ES-I3 (cell line): ENCODE measurements around the gene CDH4.
"Not testable (repeated sequence)": the region's sequence is repeated elsewhere in the genome, so short reads cannot be mapped to it uniquely, and the experiment has no call there.

ENCODE experiments used
- H3K36me3 ChIP-seq: 2 replicates; pipeline ENCODE4 v1.6.1; 2013; ENCODE audit warnings: mild to moderate bottlenecking, low read length, control low read depth, moderate library complexity; ENCODE audit not compliant: insufficient read depth
- H3K4me1 ChIP-seq: 2 replicates; pipeline ENCODE4 v1.6.1; 2013; ENCODE audit warnings: mild to moderate bottlenecking, control low read depth, low read length; ENCODE audit not compliant: insufficient read depth
- H3K9ac ChIP-seq: 2 replicates; pipeline ENCODE4 v1.6.1; 2013; ENCODE audit warnings: low read depth, mild to moderate bottlenecking, low read length, moderate library complexity
- H3K9me3 ChIP-seq: 2 replicates; pipeline ENCODE4 v1.6.1; 2013; ENCODE audit warnings: mild to moderate bottlenecking, low read length, moderate library complexity; ENCODE audit not compliant: control insufficient read depth, insufficient read depth

The CDH4 gene

GRCh38 chr20:61846741-61847419 lies 594.8 kb downstream of the CDH4 start:
- H3K4me1 ChIP-seq, result no peaks in the 10 kb centered on the region
- H3K9ac ChIP-seq, result no peak overlapping the region
- H3K9me3 ChIP-seq, result no peaks in the 10 kb centered on the region
- H3K36me3 ChIP-seq, result no peaks in the 10 kb centered on the region

GRCh38 chr20:61847420-61847748 lies 595.3 kb downstream of the CDH4 start:
- Histone ChIP-seq H3K9me3 (no peaks in the 10 kb centered on the region), H3K9ac (no peak overlapping the region), H3K36me3 (no peaks in the 10 kb centered on the region), H3K4me1 (no peaks in the 10 kb centered on the region)

DNA sequence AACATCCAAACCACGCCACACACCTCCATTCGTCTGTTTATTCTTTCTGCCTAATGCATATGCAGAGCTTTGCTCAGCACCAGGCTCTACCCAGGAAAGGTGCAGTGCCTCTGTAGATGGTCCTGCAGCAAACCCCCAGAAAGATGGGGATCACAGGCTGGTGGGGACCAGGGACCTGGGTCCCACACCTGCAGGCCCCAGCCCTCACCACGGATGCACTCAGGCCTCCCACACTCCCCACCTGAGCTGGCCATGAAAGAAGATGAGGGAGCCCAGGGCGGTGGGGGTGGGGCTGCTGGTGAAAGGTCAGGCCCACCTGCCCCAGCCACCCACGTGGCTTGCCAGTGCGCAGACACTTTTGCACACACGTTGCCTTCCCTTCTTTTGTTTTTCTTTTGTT lies 595.9 kb downstream of the CDH4 start:
- Histone ChIP-seq H3K4me1 (no peaks in the 10 kb centered on the region), H3K9me3 (no peaks in the 10 kb centered on the region), H3K9ac (no peak overlapping the region), H3K36me3 (no peaks in the 10 kb centered on the region)

- Histone ChIP-seq H3K9ac (no peak overlapping the region), H3K36me3 (no peaks in the 10 kb centered on the region), H3K9me3 (no peaks in the 10 kb centered on the region), H3K4me1 (no peaks in the 10 kb centered on the region)
Observed at GRCh38 chr20:61848851-61849250, 596.8 kb downstream of the CDH4 start.

GRCh38 chr20:61849376-61849775 lies 597.3 kb downstream of the CDH4 start:
- H3K9ac ChIP-seq, result no peak overlapping the region
- H3K9me3 ChIP-seq, result no peaks in the 10 kb centered on the region
- H3K4me1 ChIP-seq, result no peaks in the 10 kb centered on the region
- no peaks in the 10 kb centered on the region for H3K36me3 ChIP-seq

DNA sequence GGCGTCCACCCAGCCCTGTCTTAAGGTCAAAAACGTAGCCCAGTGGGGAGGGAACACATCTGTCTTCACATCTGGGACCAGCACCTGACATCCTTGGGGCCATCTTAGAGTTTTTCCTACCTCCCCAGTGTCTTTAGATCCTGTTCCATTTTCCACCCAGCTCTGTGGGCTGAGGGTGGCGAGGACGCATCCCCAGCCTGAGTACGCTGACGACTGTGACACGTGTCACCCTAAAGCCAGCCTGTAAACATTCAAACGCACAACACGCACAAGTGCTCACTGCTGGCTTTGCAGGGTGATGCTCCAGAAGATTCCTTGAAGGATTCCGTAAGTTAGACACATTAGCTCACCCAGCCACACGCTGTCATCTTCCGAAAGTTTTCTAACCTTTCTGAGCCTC lies 597.8 kb downstream of the CDH4 start:
- Histone ChIP-seq H3K9me3 (no peaks in the 10 kb centered on the region), H3K4me1 (no peaks in the 10 kb centered on the region), H3K36me3 (no peaks in the 10 kb centered on the region), H3K9ac (no peak overlapping the region)

DNA sequence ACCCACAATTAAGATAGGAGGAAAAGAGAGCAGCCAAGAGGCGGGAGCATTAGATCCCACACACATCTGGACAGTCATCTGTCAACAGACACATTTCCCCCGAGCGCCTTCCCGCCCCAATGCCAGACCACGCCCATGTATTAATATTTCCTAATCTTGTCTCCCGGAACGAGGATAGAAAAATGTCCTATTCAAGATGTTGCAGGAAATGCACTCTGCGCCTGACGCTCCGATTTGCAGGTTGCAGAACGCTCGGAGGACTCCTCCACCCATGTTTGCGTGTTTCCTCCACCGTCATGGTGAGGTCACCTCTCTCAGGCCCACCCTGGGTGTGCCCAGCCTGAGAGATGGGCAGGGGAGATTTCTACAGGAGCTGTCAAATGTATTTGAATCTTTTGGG lies 598.4 kb downstream of the CDH4 start:
- no peaks in the 10 kb centered on the region for H3K4me1 ChIP-seq
- no peaks in the 10 kb centered on the region for H3K36me3 ChIP-seq

DNA sequence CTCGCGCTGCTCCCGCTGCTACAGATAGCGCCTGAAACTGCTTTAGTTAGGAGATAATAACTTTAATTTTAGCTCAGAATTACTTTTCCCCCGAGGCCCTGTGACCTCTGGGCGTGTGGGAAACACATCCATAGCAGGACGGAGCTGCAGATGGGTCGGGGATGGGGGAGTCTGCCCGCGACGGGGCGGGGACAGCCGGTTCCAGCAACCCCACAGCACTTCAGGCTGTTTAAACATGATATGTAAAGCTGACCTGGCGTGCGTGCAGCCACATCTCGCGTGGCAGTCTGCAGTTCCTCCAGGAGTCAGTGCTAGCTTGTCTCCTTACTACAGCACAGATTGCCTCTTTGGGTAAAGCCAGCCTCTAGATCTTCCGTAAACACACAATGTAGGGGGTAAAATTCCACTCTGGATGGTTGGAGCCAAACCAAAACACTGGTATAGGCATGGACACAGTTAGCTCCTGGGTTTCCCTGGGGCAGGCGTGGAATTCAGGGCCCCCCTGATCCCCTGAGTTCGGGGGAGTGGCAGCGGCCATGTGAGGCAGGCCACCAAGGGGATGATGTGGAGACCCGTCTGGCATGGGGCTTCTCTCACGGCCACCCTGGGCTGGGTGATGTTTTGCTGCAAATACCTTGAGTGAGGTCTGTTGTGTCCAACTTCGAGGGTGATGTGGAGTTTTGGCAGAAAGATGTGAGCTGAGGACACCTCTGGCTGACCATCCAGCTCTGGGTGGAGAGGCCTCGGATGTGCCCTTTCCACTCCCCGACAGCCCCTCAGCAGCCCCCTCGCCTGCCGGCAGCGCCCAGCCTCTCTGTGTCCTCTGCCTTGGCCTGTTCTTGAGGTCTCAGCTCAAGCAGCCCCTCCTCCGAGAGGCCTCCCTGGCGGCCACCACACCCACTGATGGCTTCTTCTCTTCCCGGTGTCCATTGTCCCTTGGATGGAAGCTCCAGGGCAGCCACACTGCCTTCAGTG lies 599.2 kb downstream of the CDH4 start:
- H3K9ac ChIP-seq, result no peak overlapping the region
- H3K36me3 ChIP-seq, result no peaks in the 10 kb centered on the region
- no peaks in the 10 kb centered on the region; the same call in 1 of the 2 replicates for H3K9me3 ChIP-seq
- H3K4me1 ChIP-seq, result no peaks in the 10 kb centered on the region

More for the DNA sequence above, 598.4 kb downstream of the CDH4 start:
- no peak overlapping the region for H3K9ac ChIP-seq
- H3K9me3 ChIP-seq, result no peaks in the 10 kb centered on the region

DNA sequence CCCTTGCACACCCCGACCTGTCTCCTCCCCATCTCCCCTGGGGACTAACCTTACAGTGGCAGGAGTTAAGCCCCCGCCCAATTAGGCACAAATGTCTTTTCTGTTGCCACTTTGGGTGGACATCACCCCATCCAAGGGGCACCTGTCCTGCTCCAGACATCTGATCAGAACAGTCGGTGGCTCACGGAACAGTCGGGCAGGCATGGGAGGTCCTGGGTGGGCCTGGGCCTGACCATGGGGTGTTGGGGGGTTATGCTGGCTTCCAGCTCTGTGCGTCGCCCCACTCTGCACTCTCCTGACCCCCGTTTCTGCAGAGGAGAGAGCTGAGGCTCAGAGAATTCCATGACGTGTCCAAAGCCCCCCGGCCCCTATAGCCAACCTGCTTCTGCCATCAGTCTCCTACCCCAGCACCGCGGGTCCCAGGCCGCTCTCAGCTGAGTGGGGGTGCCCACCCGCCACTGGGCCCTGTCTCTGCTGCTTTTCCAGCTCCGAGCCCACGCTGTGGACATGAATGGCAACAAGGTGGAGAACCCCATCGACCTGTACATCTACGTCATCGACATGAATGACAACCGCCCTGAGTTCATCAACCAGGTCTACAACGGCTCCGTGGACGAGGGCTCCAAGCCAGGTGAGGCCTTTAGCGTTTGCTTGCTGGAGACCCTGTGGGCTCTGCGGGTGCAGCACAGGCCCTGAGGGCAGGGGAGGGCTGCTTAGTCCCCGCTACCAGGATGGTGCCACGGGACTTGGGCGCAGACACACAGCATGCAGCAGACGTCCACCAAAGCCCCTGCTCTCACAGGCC lies 600.4 kb downstream of the CDH4 start:
- Histone ChIP-seq H3K9me3 (no peaks in the 10 kb centered on the region; the same call in 1 of the 2 replicates), H3K4me1 (no peaks in the 10 kb centered on the region), H3K9ac (no peak overlapping the region), H3K36me3 (no peaks in the 10 kb centered on the region)

- H3K36me3 ChIP-seq, result no peaks in the 10 kb centered on the region
- H3K9me3 ChIP-seq, result no peaks in the 10 kb centered on the region; the same call in 1 of the 2 replicates
- no peaks in the 10 kb centered on the region for H3K4me1 ChIP-seq
- H3K9ac ChIP-seq, result no peak overlapping the region
Observed at GRCh38 chr20:61853073-61854005, 601.3 kb downstream of the CDH4 start.

DNA sequence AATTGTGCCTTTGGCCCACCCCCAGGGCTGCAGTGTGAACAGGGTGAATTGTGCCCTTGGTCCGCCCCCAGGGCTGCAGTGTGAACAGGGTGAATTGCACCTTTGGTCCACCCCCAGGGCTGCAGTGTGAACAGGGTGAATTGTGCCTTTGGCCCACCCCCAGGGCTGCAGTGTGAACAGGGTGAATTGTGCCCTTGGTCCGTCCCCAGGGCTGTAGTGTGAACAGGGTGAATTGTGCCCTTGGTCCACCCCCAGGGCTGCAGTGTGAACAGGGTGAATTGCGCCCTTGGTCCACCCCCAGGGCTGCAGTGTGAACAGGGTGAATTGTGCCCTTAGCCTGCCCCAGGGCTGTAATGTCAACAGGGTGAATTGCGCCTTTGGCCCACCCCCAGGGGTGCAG lies 602.5 kb downstream of the CDH4 start:
- not testable (repeated sequence) for H3K9ac ChIP-seq, H3K9me3 ChIP-seq, H3K36me3 ChIP-seq, H3K4me1 ChIP-seq

DNA sequence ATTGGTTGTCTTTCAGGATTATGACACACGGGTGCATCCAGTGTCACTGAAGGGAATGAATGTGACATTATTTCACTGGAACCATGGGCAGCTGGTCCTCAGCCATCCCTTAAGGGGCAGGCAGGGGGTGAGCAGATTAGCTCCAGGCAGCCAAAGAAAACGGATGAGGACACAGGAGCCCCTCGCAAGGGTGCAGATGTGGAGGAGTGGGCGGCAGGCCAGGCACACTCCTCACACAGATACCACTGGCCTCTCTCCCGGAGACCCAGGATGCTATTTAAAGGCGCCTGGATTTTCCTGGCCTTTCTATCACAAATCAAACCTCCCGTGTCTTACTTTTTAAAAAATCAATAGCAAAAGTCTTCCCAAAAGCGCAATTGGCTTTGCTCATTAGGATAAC lies 603.2 kb downstream of the CDH4 start:
- H3K4me1 ChIP-seq, result no peaks in the 10 kb centered on the region

GRCh38 chr20:61856626-61857413 lies 604.8 kb downstream of the CDH4 start:
- Histone ChIP-seq H3K36me3 (no peaks in the 10 kb centered on the region), H3K4me1 (no peaks in the 10 kb centered on the region), H3K9me3 (no peaks in the 10 kb centered on the region; the same call in 1 of the 2 replicates), H3K9ac (no peak overlapping the region)

More for the DNA sequence above, 603.2 kb downstream of the CDH4 start:
- no peaks in the 10 kb centered on the region; the same call in 1 of the 2 replicates for H3K9me3 ChIP-seq
- H3K36me3 ChIP-seq, result no peaks in the 10 kb centered on the region
- no peak overlapping the region for H3K9ac ChIP-seq
